ENCODE measurements around the gene MICAL3. TPM values are rescaled to one million over a fixed set of nuclear protein-coding genes. Genes with fewer than 3 reads are reported as not detected.

MICAL3 gene
- total RNA-seq, 1 donor from 2014 or later = 47.9 TPM

DNA sequence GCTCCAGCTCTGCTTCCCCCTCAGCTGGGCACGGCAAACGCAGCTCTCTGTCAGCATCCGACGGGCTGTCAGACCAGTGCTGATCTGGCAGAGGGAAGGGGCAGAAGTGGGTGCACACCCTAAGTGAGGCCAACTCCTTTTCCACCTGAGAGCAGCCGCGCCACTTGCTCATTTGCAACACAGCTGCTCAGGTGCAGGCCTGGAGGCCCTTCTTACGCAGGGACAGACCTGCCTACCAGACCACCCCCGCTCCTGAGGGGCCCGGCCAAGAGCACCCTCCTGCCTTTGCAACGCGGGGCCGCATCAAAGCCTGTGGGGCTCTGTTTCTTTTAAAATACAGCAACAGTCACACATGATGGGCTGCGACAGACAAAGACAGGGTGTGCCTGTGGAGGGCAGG, 202.3 kb downstream of the MICAL3 start:
- Mint-ChIP-seq H3K27me3 (ENCODE audit: unreplicated experiment) (no peaks in the 10 kb centered on the region), H3K4me3 (ENCODE audit: unreplicated experiment) (no peak overlapping the region), H3K9me3 (ENCODE audit: unreplicated experiment) (no peaks in the 10 kb centered on the region), H3K27ac (ENCODE audit: unreplicated experiment) (no peak overlapping the region), H3K36me3 (ENCODE audit: unreplicated experiment) (peaks cover 10% of the 10 kb centered on the region), H3K4me1 (ENCODE audit: unreplicated experiment) (no peaks in the 10 kb centered on the region)
- no peak for DNase-seq (ENCODE audit: extremely low spot score, unreplicated experiment)
- TF ChIP-seq, protein P1, sequence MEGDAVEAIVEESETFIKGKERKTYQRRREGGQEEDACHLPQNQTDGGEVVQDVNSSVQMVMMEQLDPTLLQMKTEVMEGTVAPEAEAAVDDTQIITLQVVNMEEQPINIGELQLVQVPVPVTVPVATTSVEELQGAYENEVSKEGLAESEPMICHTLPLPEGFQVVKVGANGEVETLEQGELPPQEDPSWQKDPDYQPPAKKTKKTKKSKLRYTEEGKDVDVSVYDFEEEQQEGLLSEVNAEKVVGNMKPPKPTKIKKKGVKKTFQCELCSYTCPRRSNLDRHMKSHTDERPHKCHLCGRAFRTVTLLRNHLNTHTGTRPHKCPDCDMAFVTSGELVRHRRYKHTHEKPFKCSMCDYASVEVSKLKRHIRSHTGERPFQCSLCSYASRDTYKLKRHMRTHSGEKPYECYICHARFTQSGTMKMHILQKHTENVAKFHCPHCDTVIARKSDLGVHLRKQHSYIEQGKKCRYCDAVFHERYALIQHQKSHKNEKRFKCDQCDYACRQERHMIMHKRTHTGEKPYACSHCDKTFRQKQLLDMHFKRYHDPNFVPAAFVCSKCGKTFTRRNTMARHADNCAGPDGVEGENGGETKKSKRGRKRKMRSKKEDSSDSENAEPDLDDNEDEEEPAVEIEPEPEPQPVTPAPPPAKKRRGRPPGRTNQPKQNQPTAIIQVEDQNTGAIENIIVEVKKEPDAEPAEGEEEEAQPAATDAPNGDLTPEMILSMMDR (IDR thresholded peaks at IDR 0.05) = no peak

DNA sequence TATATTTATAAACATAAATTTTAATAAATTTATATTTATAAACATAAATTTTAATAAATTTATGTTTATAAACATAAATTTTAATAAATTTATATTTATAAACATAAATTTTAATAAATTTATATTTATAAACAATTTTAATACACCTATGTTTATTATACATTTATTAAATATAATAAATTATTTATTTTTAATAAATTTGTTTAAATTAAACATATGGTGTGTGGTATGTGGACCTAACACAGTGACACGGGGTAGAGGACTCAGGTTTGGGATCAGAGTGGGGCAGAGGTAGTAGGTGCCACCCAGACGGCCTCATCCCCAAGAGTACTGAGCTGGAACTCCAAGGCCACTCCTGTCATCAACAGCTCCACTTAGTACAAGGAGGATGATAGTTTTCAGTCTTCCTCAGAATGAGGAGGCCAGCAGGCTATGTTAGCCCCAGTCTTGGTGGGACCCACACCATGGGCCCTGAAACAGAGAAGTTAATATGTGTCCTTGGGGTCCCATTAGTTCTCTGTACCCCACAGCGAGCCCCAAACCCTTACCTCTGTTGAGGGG, 203.4 kb downstream of the MICAL3 start:
- peaks cover 5% of the 10 kb centered on the region for H3K36me3 Mint-ChIP-seq (ENCODE audit: unreplicated experiment)
- no peaks in the 10 kb centered on the region for H3K9me3 Mint-ChIP-seq (ENCODE audit: unreplicated experiment)
- TF ChIP-seq, protein P1 (IDR thresholded peaks at IDR 0.05) = no peak
- no peak for DNase-seq (ENCODE audit: extremely low spot score, unreplicated experiment)
- H3K27ac Mint-ChIP-seq (ENCODE audit: unreplicated experiment) = no peak overlapping the region
- no peak overlapping the region for H3K4me3 Mint-ChIP-seq (ENCODE audit: unreplicated experiment)
- H3K27me3 Mint-ChIP-seq (ENCODE audit: unreplicated experiment) = no peaks in the 10 kb centered on the region
- no peaks in the 10 kb centered on the region for H3K4me1 Mint-ChIP-seq (ENCODE audit: unreplicated experiment)

DNA sequence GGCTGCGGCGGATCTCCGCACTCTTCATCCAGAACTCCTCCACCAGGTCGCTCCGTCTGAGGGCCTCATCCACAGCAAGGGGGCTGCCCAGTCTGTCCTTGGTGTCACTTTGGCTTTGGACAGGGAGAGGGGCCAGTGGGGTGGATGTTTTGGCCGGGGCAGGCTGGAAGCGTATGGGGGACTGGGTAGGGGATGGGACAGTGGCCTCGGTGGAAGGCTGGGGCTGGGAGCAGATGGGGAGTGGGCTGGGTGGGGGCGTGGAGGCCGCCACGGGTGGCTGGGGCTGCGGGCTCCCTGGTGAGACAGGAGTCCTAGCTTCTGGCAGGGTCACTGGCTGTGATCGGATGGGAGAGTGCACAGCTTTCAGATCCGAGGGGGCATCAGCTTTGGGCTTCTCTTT, 205.7 kb downstream of the MICAL3 start:
- no peak for DNase-seq (ENCODE audit: extremely low spot score, unreplicated experiment)
- Mint-ChIP-seq H3K4me3 (ENCODE audit: unreplicated experiment) (no peak overlapping the region), H3K27me3 (ENCODE audit: unreplicated experiment) (no peaks in the 10 kb centered on the region), H3K36me3 (ENCODE audit: unreplicated experiment) (peaks cover 10% of the 10 kb centered on the region), H3K27ac (ENCODE audit: unreplicated experiment) (no peak overlapping the region), H3K4me1 (ENCODE audit: unreplicated experiment) (no peaks in the 10 kb centered on the region), H3K9me3 (ENCODE audit: unreplicated experiment) (no peaks in the 10 kb centered on the region)
- TF ChIP-seq, protein P1 (IDR thresholded peaks at IDR 0.05) = no peak

DNA sequence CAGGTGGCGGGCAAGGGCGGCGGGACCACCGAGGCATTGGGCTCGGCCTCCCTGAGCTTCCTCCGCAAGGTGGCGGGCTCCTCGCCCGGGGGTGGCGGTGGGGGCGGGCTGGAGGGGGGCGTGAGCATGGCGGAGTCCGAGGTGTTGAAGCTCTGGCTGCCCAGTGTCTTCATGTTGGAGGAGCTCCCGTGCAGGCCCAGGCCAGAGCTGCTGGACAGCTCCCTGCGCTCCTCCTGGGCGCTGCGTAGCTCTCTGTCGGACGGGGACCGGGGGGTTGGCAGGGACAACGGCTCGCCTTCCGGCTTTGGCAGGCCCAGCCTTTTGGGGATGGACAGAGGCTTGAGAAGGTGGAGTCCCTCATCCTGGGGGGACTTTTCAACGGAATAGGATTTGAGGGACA, 206.2 kb downstream of the MICAL3 start:
- Mint-ChIP-seq H3K27me3 (ENCODE audit: unreplicated experiment) (no peaks in the 10 kb centered on the region), H3K36me3 (ENCODE audit: unreplicated experiment) (peaks cover 14% of the 10 kb centered on the region), H3K27ac (ENCODE audit: unreplicated experiment) (no peak overlapping the region), H3K4me1 (ENCODE audit: unreplicated experiment) (no peaks in the 10 kb centered on the region), H3K9me3 (ENCODE audit: unreplicated experiment) (no peaks in the 10 kb centered on the region), H3K4me3 (ENCODE audit: unreplicated experiment) (no peak overlapping the region)
- TF ChIP-seq, protein P1 (IDR thresholded peaks at IDR 0.05) = no peak
- no peak for DNase-seq (ENCODE audit: extremely low spot score, unreplicated experiment)

DNA sequence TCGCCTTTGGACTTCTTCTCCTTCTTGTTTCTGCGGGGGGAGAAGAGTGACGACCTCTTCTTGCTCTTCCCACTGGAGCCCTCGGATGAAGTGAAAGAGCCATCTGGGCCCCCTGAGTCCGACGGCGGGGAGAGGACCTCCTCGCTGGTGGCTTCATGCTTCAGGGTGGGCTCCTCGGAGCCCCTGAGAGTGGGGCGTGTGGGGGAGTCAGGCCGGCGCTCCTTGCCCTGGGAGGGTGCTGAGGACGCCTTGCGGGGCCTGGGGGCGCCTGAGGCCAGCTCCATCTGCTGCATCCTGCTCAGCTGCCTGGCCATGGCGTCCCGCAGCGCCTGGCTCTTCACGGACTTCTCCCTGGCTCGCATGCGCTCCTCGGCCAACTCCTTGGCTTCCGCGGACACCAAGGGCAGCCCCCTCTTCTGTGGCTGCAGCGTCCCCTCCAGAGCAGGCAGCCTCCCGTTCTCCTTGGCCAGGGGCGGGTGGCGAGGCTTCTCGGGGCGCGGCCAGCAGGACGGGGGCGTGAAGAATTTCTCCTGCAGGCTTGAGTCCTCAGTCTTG, 206.8 kb downstream of the MICAL3 start:
- no peak for DNase-seq (ENCODE audit: extremely low spot score, unreplicated experiment)
- Mint-ChIP-seq H3K27ac (ENCODE audit: unreplicated experiment) (no peak overlapping the region), H3K4me1 (ENCODE audit: unreplicated experiment) (no peaks in the 10 kb centered on the region), H3K4me3 (ENCODE audit: unreplicated experiment) (no peak overlapping the region), H3K9me3 (ENCODE audit: unreplicated experiment) (no peaks in the 10 kb centered on the region), H3K27me3 (ENCODE audit: unreplicated experiment) (no peaks in the 10 kb centered on the region), H3K36me3 (ENCODE audit: unreplicated experiment) (peaks cover 14% of the 10 kb centered on the region)
- TF ChIP-seq, protein P1 (IDR thresholded peaks at IDR 0.05) = no peak

Data from osteocyte (in vitro differentiated cells).